ENCODE results near the gene THSD4.

Gene THSD4

DNA sequence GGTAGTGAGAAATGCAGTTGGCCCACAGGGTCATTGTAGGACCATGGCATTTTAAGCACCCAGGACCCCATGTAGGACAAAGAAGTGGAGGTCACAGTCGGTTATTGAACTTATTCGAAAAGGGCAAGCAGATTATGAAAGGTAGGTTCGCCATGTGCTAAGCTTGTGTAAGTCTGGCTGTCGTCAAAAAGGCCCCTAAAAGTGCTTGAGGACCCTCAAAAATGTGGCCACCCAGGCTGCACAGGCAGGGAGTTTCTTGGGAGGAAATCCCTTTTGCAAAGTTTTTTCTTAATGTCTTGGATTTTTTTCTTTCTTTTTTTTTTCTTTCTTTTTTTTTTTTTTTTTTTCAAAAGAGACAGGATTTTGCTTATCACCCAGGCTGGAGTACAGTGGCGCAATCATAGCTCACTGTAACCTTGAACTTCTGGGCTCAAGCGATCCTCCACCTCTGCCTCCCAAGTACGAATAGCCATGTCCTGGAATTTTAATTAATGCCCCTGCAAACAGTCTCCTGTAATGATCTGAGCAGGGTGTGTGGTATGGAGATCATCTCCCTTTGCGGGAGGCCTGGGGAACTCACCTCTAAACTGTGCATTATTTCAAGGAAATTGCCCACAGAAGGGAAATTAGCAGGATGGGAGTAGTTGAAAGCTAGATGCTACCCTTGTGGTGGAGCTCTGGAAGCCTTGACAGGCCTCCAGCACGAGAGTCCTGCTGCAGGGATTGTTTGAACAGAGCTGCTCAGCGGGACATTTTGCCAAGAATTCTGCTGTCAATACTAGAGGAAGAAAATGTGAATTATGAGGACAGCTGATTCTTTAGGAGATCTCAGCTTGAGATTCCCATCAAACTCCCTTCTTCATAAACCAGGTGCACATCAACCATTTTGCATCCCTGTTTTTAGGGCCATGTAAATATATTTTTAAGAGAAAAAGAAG is 28.4 kb downstream of the THSD4 start:
- no peak for TF ChIP-seq ZFX (IDR thresholded peaks at IDR 0.05)
- TF ChIP-seq, protein P1, sequence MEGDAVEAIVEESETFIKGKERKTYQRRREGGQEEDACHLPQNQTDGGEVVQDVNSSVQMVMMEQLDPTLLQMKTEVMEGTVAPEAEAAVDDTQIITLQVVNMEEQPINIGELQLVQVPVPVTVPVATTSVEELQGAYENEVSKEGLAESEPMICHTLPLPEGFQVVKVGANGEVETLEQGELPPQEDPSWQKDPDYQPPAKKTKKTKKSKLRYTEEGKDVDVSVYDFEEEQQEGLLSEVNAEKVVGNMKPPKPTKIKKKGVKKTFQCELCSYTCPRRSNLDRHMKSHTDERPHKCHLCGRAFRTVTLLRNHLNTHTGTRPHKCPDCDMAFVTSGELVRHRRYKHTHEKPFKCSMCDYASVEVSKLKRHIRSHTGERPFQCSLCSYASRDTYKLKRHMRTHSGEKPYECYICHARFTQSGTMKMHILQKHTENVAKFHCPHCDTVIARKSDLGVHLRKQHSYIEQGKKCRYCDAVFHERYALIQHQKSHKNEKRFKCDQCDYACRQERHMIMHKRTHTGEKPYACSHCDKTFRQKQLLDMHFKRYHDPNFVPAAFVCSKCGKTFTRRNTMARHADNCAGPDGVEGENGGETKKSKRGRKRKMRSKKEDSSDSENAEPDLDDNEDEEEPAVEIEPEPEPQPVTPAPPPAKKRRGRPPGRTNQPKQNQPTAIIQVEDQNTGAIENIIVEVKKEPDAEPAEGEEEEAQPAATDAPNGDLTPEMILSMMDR (conservative IDR thresholded peaks at IDR 0.05), result no peak; the same call in 1 of the 2 replicates

DNA sequence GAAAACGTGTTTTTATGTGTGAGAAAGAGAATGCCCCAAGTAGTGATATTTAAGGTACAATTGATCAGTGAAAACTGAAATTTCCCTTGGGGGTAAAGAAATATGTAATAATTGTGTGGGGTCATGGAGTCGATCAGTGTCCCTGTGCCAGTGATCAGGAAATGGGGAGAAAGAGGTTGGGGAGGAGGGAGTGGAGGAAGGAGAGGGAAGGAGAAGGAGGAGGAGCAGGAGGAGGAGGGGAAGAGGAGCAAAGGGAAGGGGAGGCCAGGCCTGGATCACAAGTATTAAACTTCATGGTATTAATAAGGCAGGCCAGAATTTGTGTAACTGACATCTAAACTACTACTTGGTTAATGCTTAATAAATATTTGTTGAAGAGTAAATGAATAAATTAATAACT is 30.4 kb downstream of the THSD4 start:
- H3K27ac ChIP-seq, result no peak overlapping the region
- TF ChIP-seq, protein P1 (conservative IDR thresholded peaks at IDR 0.05), result no peak
- TF ChIP-seq ZFX (IDR thresholded peaks at IDR 0.05), result no peak

More for the DNA sequence above, 28.4 kb downstream of the THSD4 start:
- H3K27ac ChIP-seq, result no peak overlapping the region

DNA sequence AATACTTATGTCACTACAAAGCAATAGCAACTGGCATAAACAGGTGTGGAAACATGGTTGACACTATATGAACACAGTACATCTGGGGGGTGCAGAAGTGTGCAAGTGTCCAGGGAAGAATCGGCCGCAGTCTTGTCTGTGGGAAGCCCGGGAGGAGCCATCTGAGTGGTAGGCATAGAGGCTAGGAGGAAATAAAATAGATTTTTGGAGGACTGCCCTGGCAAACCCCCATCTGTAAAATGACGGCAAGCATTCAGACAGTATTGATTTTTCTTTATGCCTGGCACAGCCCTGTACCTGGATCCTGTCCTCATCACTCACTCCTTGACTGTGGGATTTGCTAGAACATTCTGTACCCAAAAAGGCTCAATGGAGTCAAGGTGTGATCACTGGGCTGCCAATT is 31.3 kb downstream of the THSD4 start:
- peak overlapping the region; percentile 66 for H3K27ac ChIP-seq
- TF ChIP-seq, protein P1 (conservative IDR thresholded peaks at IDR 0.05), result no peak
- no peak for TF ChIP-seq ZFX (IDR thresholded peaks at IDR 0.05)

DNA sequence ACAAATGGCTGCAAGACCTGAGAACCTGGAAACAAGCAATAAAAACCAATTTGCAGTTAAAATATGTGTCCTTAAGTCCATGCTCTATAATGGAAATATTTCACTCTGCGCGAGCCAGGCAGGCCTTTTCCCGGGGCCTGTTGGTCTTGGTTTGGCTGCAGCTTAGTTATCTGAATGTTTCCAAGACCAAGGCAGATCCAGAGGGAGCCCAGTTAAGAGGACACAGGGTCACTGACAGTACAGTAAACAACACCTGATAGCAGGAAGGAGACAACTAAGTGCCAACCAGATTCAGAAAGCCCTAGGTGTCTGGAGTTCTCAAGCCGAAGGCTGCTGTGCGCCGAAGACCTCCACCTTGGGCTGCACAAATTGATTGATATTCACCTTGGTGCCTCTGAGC is 32.8 kb downstream of the THSD4 start:
- H3K27ac ChIP-seq, result peak overlapping the region; percentile 66
- TF ChIP-seq, protein P1 (conservative IDR thresholded peaks at IDR 0.05), result no peak
- TF ChIP-seq ZFX (IDR thresholded peaks at IDR 0.05), result no peak

DNA sequence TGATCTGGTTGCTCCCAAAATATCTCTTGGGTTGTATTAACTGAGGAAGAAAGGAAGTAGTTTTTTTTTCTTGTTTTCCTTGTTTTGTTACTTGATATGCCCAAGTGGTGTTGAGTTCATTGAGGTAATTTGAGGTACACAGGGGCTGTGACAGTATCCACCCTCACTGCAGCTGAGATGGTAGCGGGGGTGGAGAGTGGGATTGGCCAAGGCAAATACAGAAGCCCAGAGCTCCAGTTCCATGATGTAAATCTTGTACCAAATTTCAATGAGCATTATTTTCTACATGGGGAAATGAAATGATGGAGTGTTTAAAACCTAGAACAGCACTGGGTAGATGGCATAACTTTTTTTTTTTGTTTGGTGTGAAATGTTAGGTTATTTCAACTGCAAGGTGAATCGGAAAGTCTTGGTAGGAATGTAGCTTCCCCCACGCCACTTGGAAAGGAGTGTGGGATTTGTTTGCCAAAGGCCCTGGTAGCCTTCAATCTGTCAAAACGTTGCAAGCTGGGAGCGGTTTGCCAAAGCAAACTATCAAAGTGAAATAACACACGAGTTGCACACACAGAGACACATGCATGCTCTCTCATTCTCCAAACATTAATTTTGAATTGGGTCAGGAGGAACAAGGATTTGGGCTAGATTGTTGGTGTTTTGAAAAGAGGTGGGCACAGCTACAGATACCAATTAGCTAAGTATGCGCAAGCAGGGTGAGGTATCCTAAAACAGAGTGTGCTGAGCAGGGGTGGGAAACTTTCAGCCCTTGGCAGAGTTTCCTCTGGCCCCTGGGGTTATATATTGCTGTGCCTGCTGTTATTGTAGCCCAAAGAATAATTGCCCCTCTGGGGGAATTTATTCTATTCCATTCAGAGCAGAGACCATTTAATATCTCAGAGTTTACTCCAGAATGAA is 34.6 kb downstream of the THSD4 start:
- no peak for TF ChIP-seq ZFX (IDR thresholded peaks at IDR 0.05)
- TF ChIP-seq, protein P1 (conservative IDR thresholded peaks at IDR 0.05), result no peak
- H3K27ac ChIP-seq, result peak overlapping the region; percentile 66

DNA sequence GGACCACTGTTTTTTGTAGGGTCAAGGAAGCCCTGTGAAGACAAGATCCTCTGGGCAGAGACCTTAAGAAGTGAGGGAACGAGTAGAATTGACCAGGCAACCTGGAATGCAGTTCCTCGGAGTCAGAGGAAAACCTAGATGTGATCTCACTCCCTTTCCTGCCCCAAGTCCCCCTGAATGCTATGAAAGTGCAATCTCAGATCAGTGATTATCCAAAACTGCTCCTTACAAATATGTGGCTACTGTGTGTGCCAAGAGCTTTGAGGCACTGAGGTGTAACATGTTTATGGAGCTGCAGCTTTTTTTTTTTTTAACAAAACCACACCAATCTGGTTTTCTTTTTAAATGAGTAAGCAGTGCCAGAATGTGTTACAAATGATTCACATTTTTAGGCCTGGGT is 35.8 kb downstream of the THSD4 start:
- no peak overlapping the region for H3K27ac ChIP-seq
- no peak for TF ChIP-seq ZFX (IDR thresholded peaks at IDR 0.05)
- TF ChIP-seq, protein P1 (conservative IDR thresholded peaks at IDR 0.05), result no peak

Measured in C4-2B (cell line).